Measurements from ENCODE around the gene RRM1.

GRCh38 chr11:4065601-4066377 lies 28.8 kb upstream of the RRM1 start:
- TF ChIP-seq EZH2phosphoT487 (IDR thresholded peaks at IDR 0.05; ENCODE audit: insufficient read depth, low read depth) (no peak), EZH2 (IDR thresholded peaks at IDR 0.05; ENCODE audit: insufficient read depth, poor library complexity, severe bottlenecking) (no peak)

Data from GM23248 (cell line).